Measurements from ENCODE around the gene R3HDML. TPM values are rescaled to one million over a fixed set of nuclear protein-coding genes. Genes with fewer than 3 reads are reported as not detected.

R3HDML gene
- total and polyA plus RNA-seq, 2 of the 13 experiments (the other 11 are each of a cell fraction or from before 2014, with no cell fraction given) = not detected

GRCh38 chr20:44336086-44336485, 757 bp upstream of the R3HDML start:
- Histone ChIP-seq H4K20me1 (ENCODE audit: insufficient read depth, low read length) (no peaks in the 10 kb centered on the region), H3K9me3 (ENCODE audit: low read length) (no peaks in the 10 kb centered on the region), H3K27ac (ENCODE audit: extremely low read length, insufficient read depth, low read length) (no peak overlapping the region), H3K27me3 (ENCODE audit: control insufficient read depth in 1 of 2, insufficient read depth in 2 of 2, low read length in 2 of 2) (peaks cover 6 to 49% of the 10 kb centered on the region in 2 experiments; a peak in 4 of 5 replicates), H2AFZ (ENCODE audit: low read length) (no peak overlapping the region), H3K4me3 (replicated peaks in 1 of 3; ENCODE audit: insufficient read depth in 1 of 3, low read depth in 2 of 3, low read length in 3 of 3) (peak overlapping the region in 2 of 3 experiments; percentile 8 to 57; a peak in 2 of 6 replicates), H3K36me3 (replicated peaks in 1 of 2; ENCODE audit: control insufficient read depth in 1 of 2, insufficient read depth in 2 of 2, low read length in 2 of 2) (no peaks in the 10 kb centered on the region), H3K4me2 (ENCODE audit: low read depth, low read length) (peak overlapping the region; percentile 65), H3K79me2 (ENCODE audit: insufficient read depth, low read length) (no peaks in the 10 kb centered on the region), H3K4me1 (ENCODE audit: insufficient read depth, low read length) (peaks cover 38% of the 10 kb centered on the region), H3K9ac (ENCODE audit: insufficient read depth, low read depth, low read length) (no peak overlapping the region)
- ChIA-PET POLR2A (no interaction called here), CTCF (ENCODE audit: low intra/inter-chr PET ratio, low total read pairs) (no interaction called here)
- no TSS peak for BruUV-seq (replicated peaks)
- ATAC-seq = peak; percentile 85
- 8% methylated on average over 15 of the region's 15 CpGs for WGBS (ENCODE audit: low lambda C conversion rate)
- intact Hi-C loops (cut with micrococcal nuclease; ENCODE audit: unreplicated experiment) (no loop called here), in situ Hi-C loops (cut with HindIII; ENCODE audit: extremely low pct_ligation_motif_present, low pct_unique_long_range_greater_than_20kb) (no loop called here)
- peak; percentile 39 for DNase-seq (ENCODE audit: low spot score)
- FAIRE-seq = no peak
- TF ChIP-seq SIX1 (CRISPR knock-in tag; IDR thresholded peaks at IDR 0.05; ENCODE audit: borderline replicate concordance) (no peak), ETV5 (CRISPR knock-in tag; IDR thresholded peaks at IDR 0.05; ENCODE audit: borderline replicate concordance) (no peak), YEATS4 (CRISPR knock-in tag; IDR thresholded peaks at IDR 0.05; ENCODE audit: borderline replicate concordance) (no peak), RBAK (CRISPR knock-in tag; IDR thresholded peaks at IDR 0.05) (no peak), ZNF761 (CRISPR knock-in tag; conservative IDR thresholded peaks at IDR 0.05) (no peak), CEBPB (IDR thresholded peaks at IDR 0.05; ENCODE audit: borderline replicate concordance, low read depth, low read length) (peak; percentile 19; the same call in 1 of the 2 replicates), FOXK1 (CRISPR knock-in tag; IDR thresholded peaks at IDR 0.05; ENCODE audit: borderline replicate concordance, low read depth) (no peak), THRA (CRISPR knock-in tag; IDR thresholded peaks at IDR 0.05; ENCODE audit: borderline replicate concordance) (no peak), KAT8 (CRISPR knock-in tag; IDR thresholded peaks at IDR 0.05) (no peak), DR1 (CRISPR knock-in tag; IDR thresholded peaks at IDR 0.05) (no peak), ZNF235 (CRISPR knock-in tag; IDR thresholded peaks at IDR 0.05; ENCODE audit: borderline replicate concordance) (no peak), GATAD2A (CRISPR knock-in tag; IDR thresholded peaks at IDR 0.05) (no peak), RBM22 (optimal IDR thresholded peaks at IDR 0.05; ENCODE audit: low read length) (no peak), ZNF280B (CRISPR knock-in tag; IDR thresholded peaks at IDR 0.05; ENCODE audit: borderline replicate concordance) (no peak), KDM5B (CRISPR knock-in tag; IDR thresholded peaks at IDR 0.05; ENCODE audit: borderline replicate concordance) (peak; percentile 28; the same call in 1 of the 2 replicates), SKIL (CRISPR knock-in tag; IDR thresholded peaks at IDR 0.05; ENCODE audit: borderline replicate concordance) (no peak)
- TF ChIP-seq, protein P1, sequence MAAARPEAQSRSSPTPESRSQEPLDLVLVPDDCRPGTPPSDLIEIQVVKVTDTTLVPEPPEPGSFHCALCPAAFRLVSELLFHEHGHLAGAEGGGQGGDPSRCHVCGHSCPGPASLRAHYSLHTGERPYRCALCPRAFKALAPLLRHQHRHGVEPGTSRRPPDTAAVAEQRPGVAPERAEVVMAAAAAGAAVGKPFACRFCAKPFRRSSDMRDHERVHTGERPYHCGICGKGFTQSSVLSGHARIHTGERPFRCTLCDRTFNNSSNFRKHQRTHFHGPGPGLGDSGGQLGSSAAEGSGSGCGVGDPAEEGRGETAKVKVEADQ (CRISPR knock-in tag; IDR thresholded peaks at IDR 0.05; ENCODE audit: borderline replicate concordance) = no peak
- TF ChIP-seq, protein P2, sequence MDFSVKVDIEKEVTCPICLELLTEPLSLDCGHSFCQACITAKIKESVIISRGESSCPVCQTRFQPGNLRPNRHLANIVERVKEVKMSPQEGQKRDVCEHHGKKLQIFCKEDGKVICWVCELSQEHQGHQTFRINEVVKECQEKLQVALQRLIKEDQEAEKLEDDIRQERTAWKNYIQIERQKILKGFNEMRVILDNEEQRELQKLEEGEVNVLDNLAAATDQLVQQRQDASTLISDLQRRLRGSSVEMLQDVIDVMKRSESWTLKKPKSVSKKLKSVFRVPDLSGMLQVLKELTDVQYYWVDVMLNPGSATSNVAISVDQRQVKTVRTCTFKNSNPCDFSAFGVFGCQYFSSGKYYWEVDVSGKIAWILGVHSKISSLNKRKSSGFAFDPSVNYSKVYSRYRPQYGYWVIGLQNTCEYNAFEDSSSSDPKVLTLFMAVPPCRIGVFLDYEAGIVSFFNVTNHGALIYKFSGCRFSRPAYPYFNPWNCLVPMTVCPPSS (IDR thresholded peaks at IDR 0.05) = no peak

Data from HepG2 (cell line).